HuH-7 (cell line): ENCODE data around the gene PRR20G.

Experiments
- DNase-seq: peaks from one replicate; pipeline ENCODE4 v3.0.0; 2011; ENCODE audit warnings: low spot score

The PRR20G gene

DNA sequence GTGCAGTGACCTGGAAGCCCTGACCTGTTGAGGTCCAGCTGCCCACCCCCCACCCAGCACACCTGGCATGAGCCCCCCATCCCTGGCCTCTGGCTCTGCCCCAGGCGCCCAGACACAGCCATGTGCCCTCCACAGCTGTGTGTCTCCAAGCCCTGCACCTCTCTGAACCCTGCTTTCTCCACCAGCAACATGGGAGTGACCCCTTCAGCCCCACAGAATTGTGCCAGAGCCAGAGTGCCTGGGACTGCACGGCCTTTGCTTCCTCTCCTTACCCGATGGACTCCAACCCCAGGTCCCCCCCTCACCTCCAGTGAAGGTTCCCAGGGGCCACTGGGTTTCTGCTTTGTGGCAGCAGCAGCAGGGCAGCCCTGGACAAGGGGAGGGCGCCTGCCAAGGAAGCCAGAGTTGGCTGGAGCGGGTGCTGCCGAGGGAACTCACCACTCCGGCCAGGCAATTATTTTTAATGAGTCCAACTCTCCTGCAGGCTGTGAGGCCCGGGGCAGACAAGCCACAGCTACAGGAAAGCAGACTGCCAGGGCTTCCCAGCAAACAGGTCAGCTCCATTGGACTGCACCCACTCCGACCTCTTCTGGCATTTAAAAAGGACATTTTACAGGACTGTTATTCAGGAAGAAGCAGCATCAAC is 24.1 kb downstream of the PRR20G start:
- no peak for DNase-seq

DNA sequence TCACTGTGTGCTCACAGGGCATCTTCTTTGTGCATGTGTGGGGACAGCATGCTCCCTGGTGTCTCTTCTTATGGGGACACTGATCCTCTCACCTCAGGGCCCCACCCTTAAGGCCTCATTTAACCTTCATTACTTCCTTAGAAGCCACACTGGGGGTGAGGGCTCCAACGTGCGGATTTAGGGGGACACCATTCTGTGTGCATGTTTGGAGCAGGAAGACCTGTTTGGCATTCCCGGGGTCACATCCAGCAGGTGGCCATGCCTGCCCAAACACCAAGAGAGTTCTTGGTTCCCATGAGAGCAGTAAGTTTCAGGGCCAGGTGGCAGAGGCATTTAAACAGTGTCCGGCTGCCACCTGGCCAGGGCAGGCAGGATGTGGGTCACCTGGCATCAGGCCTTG is 24.8 kb downstream of the PRR20G start:
- DNase-seq = no peak

DNA sequence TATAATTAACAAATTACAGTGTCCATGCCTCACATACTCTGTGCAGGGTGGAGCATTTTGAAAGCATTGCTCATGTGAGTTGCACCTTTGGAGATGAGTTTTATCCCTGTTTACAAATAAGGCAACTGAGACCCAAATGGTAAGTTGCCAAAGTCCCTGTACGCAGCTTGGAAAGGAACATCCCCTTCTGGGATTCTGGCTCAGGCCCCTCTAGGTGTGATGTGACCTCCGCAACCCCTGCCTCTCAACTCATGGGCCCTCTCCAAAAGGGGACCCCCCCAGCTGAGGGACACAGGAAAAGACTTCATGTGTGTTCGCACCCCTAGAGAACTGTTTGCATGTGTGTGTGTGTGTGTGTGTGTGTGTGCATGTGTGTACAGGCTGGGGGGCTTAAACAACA is 25.3 kb downstream of the PRR20G start:
- no peak for DNase-seq

- DNase-seq = no peak
Observed at GRCh38 chr3:127261925-127262324, 25.9 kb downstream of the PRR20G start.

- no peak for DNase-seq
Observed at GRCh38 chr3:127260826-127261555, 26.9 kb downstream of the PRR20G start.

GRCh38 chr3:127260416-127260815 is 27.4 kb downstream of the PRR20G start:
- no peak for DNase-seq

- no peak for DNase-seq
Observed at GRCh38 chr3:127259882-127260281, 28.0 kb downstream of the PRR20G start.

DNA sequence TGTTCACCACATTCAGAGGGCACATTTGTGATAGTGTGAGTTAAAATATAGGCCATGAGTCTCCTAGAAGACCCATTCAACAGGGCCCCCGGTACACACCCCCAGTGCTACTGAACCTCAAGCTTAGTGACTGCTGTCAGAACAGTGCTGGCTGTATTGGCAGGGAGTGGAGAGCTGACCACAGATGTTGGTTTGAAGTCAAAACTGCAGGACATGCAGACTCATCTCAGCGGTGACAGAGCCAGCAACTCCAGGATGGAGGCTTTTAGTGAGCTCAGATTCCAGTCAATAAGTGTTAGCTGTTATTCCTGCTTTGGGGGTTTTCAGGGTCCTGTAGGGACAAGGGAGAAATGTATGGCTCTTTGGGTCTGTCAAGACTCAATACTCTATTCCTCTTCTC is 29.1 kb downstream of the PRR20G start:
- no peak for DNase-seq

GRCh38 chr3:127257351-127257750 is 30.5 kb downstream of the PRR20G start:
- no peak for DNase-seq

GRCh38 chr3:127256733-127257271 is 31.0 kb downstream of the PRR20G start:
- no peak for DNase-seq

GRCh38 chr3:127256138-127256537 is 31.7 kb downstream of the PRR20G start:
- DNase-seq = no peak

DNA sequence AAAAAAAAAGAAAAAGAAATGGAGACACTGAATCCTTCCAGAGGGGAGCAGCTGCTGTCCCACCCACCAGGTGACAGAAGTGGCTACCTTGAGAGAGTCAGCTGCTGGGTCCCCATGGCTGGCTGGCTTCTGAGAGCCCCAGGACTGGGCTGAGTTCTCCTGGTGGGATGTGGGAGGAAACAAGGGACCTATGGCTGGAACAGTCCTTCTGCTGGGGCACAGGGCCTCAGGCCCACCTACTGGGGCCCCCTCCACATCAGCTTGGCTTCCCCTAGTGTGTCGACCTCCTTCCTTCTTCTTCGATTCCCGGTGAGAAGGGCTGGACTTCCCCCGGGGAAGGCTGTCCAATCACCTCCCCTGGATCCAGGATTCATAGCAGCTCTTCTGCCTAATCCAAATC is 32.3 kb downstream of the PRR20G start:
- no peak for DNase-seq

DNA sequence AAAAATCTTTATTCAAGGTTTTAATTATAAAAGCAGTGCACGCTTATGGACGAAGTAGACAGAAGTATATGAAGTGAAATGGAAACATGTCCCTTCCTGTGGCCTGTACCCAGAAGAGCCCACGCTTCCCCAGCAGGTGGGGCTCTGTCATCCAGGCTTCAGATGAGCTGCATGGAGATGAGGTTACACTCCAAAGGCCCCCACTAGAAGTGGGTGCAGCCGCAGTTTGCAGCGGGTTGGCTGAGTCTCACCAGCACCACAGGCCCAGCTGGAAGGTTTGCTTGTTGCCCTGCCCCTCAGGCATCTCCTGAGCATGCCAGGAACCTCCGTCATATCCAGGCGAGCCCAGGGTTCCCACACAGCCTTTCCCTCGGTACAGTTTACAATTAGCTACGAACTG is 33.1 kb downstream of the PRR20G start:
- DNase-seq = peak; percentile 20

GRCh38 chr3:127254033-127254644 is 33.7 kb downstream of the PRR20G start:
- no peak for DNase-seq

DNA sequence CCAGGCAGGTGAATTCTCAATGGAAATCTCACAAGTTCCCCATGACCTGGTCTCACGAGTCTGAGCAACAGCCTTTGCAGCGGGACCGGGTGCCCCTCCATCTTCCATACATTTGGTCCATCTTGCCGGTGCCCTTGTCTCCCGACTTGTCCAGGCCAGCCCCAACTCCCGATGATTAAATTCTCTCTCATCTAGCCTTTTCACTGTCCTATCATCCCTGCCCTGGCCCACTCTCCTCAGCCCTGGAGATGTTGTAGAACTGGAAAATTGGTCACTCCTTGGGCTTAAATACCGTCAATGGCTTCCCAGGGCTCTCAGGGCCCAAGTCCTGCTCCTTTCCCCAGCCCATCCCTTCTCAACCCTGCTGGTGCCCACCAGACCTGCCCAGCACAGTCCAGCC is 34.4 kb downstream of the PRR20G start:
- no peak for DNase-seq

DNA sequence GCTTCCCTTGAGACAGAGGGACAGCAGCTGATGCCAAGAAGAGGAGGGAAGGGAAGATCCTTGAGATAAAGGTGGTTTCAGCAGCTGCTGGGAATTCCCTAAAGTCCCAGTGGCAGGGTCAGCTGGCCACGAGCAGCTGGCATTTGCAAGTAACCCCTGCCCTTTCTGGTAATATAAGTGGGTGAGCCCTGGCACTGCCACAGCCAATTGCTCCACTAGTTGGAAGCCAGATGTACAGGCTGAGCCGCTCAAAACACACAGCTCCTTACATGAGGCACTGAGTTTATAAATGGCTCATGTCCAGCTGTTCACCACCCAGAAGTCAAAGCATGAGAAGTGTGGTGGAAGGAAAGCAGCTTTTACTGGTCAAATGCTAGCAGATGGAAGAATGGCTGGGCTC is 35.4 kb downstream of the PRR20G start:
- no peak for DNase-seq

- DNase-seq = no peak
Observed at GRCh38 chr3:127250032-127250431, 37.8 kb downstream of the PRR20G start.

GRCh38 chr3:127247292-127247691 is 40.6 kb downstream of the PRR20G start:
- no peak for DNase-seq

- DNase-seq = no peak
Observed at GRCh38 chr3:127238602-127239001, 49.2 kb downstream of the PRR20G start.

DNA sequence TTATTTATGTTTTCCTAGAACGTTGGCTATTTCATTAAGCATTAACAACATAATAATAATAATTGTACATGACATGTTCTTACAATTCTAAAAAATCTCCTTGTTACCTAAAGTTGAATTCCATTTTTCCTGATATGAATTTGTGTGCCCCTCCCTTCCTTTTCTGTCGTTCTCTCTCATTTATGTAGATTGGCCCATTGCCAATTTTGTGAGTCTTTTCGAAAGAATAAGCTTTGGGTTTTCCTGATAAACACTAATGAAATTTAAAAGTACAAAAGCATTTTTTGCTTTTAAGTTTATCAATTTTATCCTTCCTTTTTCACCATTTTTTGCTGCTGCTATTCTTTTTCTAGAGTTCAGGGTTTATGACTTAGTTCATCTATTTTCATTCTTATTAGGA is 50.0 kb downstream of the PRR20G start:
- DNase-seq = no peak

DNA sequence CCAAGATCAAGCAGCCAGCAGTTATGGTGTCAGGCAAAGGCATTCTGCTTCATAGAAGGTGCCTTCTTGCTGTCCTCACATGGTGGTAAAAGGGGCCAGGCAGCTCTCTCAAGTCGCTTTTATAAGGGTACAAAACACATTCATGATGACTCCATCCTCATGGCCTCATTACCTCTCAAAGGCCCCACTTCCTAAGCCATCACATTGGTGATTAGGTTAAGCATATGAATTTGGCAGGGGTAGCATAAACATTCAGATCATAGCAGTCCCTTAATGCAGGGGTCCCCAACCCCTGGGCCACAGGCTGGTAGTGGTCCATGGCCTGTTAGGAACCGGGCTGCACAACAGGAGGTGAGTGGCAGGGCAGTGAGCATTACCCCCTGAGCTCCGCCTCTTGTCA is 52.1 kb downstream of the PRR20G start:
- DNase-seq = no peak

DNA sequence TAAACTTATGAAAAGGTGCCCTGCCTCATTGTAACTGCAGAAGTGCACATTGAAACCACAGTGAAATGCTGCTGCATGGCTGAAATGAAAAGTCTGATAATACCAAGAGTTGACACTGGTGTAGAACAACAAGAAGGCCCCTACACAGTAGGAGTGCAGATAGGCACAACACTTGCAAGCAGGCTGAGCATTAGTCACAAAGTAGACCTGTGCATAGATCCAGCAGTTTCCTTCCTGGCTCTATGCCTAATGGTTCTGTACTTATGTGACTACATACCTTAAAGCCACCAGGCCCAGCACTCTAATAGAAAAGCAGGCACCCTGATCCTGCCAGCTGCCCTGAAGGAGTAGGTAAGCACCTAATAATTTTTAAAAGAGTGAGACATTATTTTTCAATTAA is 53.1 kb downstream of the PRR20G start:
- DNase-seq = no peak
